Lung (tissue), 12 donors: Measurements from ENCODE around the gene CR1. TPM values are rescaled to one million over a fixed set of nuclear protein-coding genes. Genes with fewer than 3 reads are reported as not detected.

ENCODE experiments used
- ATAC-seq: fragments of 200-7000 bp; cut with Tn5 transposase; one replicate; pipeline ENCODE4 v1.9.1; 2020; ENCODE audit warnings: moderate number of reproducible peaks; ENCODE audit not compliant: insufficient read depth, low FRiP score
- DNase-seq, 3 donors: peaks; one replicate each; pipeline ENCODE4 v3.0.0-alpha.2; 2013 to 2017
- H3K27ac ChIP-seq, 2 donors: one replicate each; pipeline ENCODE4 v1.5.1; 2013; ENCODE audit warnings: mild to moderate bottlenecking in 2 of 2, moderate library complexity in 2 of 2, control low read depth in 1 of 2, inconsistent platforms in 1 of 2, low read depth in 1 of 2, low read length in 1 of 2
- H3K27me3 ChIP-seq, 3 donors: one replicate each; pipeline ENCODE4 v1.5.1; 2013; ENCODE audit warnings: low read length in 2 of 3; ENCODE audit not compliant: control insufficient read depth in 3 of 3, insufficient read depth in 3 of 3
- H3K36me3 ChIP-seq, 4 donors: one replicate each; pipeline ENCODE4 v1.5.1; 2013; ENCODE audit warnings: low read length in 4 of 4, mild to moderate bottlenecking in 1 of 4, moderate library complexity in 1 of 4; ENCODE audit not compliant: control insufficient read depth in 4 of 4, insufficient read depth in 4 of 4
- H3K4me1 ChIP-seq, 5 donors: one replicate each; pipeline ENCODE4 v1.5.1; 2013; ENCODE audit warnings: low read length in 5 of 5, mild to moderate bottlenecking in 2 of 5, moderate library complexity in 1 of 5; ENCODE audit not compliant: control insufficient read depth in 5 of 5, insufficient read depth in 5 of 5
- H3K4me3 ChIP-seq: one replicate; pipeline ENCODE4 v1.5.1; 2013; ENCODE audit warnings: mild to moderate bottlenecking, control low read depth, moderate library complexity
- H3K9ac ChIP-seq, 2 donors: one replicate each; pipeline ENCODE4 v1.5.1; 2013; ENCODE audit warnings: low read length in 2 of 2, control low read depth in 1 of 2; ENCODE audit not compliant: insufficient read depth in 1 of 2
- H3K9me3 ChIP-seq, 4 donors: one replicate each; pipeline ENCODE4 v1.5.1; 2013; ENCODE audit warnings: low read length in 3 of 4, mild to moderate bottlenecking in 1 of 4, moderate library complexity in 1 of 4; ENCODE audit not compliant: control insufficient read depth in 4 of 4, insufficient read depth in 3 of 4
- CTCF ChIP-seq: IDR thresholded peaks from 2 replicates; pipeline ENCODE4 v1.5.1; 2012; ENCODE audit warnings: mild to moderate bottlenecking; ENCODE audit errors: control extremely low read depth, extremely low read depth
- WGBS, 2 donors: extraction: QIAGEN DNeasy Blood & Tissue Kit; methylation state at CpG; one replicate each; pipeline ENCODE4 v1.1.7; 2013; 5-methylcytosine and 5-hydroxymethylcytosine counted together
- polyA plus RNA-seq, 2 donors: library from polyadenylated mRNA; stranded (reverse); fragments of 200-250 nt; gene quantifications; one replicate each; pipeline ENCODE4 v1.2.1, GENCODE V29; 2013
- total RNA-seq, 2 donors: library from RNA; depleted of rRNA in 1 of 2; stranded (reverse); fragments of >200 nt in 1 of 2; gene quantifications; one replicate each; pipeline ENCODE4 v1.2.1, GENCODE V29; 2014 to 2021
- donor health status: control.
- donor health status: control.
- donor health status: Bipolar disorder and iron deficiency.
- donor health status: healthy.
- donor health status: DM: yes; HTN: yes; CAD: no.

The CR1 gene
- total and polyA plus RNA-seq, 4 donors = 0.57 to 26.6 (median 16.6) TPM

- no peak for TF ChIP-seq CTCF
- Histone ChIP-seq H3K36me3 (no peaks in the 10 kb centered on the region), H3K9ac (no peak overlapping the region), H3K4me1 (no peaks in the 10 kb centered on the region), H3K9me3 (no peaks in the 10 kb centered on the region), H3K27me3 (peaks cover 0 to 6% (median 0%) of the 10 kb centered on the region in 3 donors), H3K4me3 (no peak overlapping the region), H3K27ac (no peak overlapping the region)
- no peak for DNase-seq
- ATAC-seq = no peak
These were observed 33.4 kb upstream of the CR1 start for GRCh38 chr1:207462535-207462934.

GRCh38 chr1:207463021-207463420, 32.9 kb upstream of the CR1 start:
- ATAC-seq = no peak
- no peak for DNase-seq
- H3K27me3 ChIP-seq = peaks cover 0 to 5% (median 0%) of the 10 kb centered on the region in 3 donors
- H3K4me1 ChIP-seq = no peaks in the 10 kb centered on the region
- H3K4me3 ChIP-seq = no peak overlapping the region
- H3K9ac ChIP-seq = no peak overlapping the region
- H3K9me3 ChIP-seq = no peaks in the 10 kb centered on the region
- TF ChIP-seq CTCF = no peak
- H3K36me3 ChIP-seq = no peaks in the 10 kb centered on the region
- no peak overlapping the region for H3K27ac ChIP-seq

GRCh38 chr1:207463571-207463970, 32.4 kb upstream of the CR1 start:
- Histone ChIP-seq H3K9ac (no peak overlapping the region), H3K27ac (no peak overlapping the region), H3K27me3 (peaks cover 0 to under 1% (median 0%) of the 10 kb centered on the region in 3 donors), H3K4me3 (no peak overlapping the region), H3K4me1 (no peaks in the 10 kb centered on the region), H3K9me3 (no peaks in the 10 kb centered on the region), H3K36me3 (no peaks in the 10 kb centered on the region)
- TF ChIP-seq CTCF = no peak
- no peak for DNase-seq
- ATAC-seq = no peak
- WGBS, 2 donors = 81 to 91% methylated on average over 3 of the region's 3 CpGs

GRCh38 chr1:207470927-207471326, 25.0 kb upstream of the CR1 start:
- no peaks in the 10 kb centered on the region for H3K27me3 ChIP-seq
- H3K36me3 ChIP-seq = no peaks in the 10 kb centered on the region
- no peak for ATAC-seq
- no peak for DNase-seq
- H3K9me3 ChIP-seq = no peaks in the 10 kb centered on the region
- WGBS, 2 donors = 84 to 94% methylated on average over 2 of the region's 2 CpGs
- H3K4me3 ChIP-seq = no peak overlapping the region
- TF ChIP-seq CTCF = no peak
- H3K4me1 ChIP-seq = no peaks in the 10 kb centered on the region
- no peak overlapping the region for H3K9ac ChIP-seq
- H3K27ac ChIP-seq = no peak overlapping the region
